Fibroblast of lung (primary cell): ENCODE data around the gene CMSS1.

Experiments
- EZH2 ChIP-seq: IDR thresholded peaks from 2 replicates; pipeline ENCODE4 v1.5.1; 2012; ENCODE audit warnings: low read length, control low read depth, mild to moderate bottlenecking; ENCODE audit errors: missing control alignments
- TF ChIP-seq, protein P1 (sequence below), 2 donors: IDR thresholded peaks in 1 of 2; conservative IDR thresholded peaks in 1 of 2; 1 replicate in 1 of 2; 2 replicates in 1 of 2; pipeline ENCODE4 v1.5.1; 2011 to 2012; ENCODE audit warnings: low read length in 2 of 2, control low read depth in 1 of 2, inconsistent platforms in 1 of 2, low read depth in 1 of 2, mild to moderate bottlenecking in 1 of 2

- TF ChIP-seq, protein P1, sequence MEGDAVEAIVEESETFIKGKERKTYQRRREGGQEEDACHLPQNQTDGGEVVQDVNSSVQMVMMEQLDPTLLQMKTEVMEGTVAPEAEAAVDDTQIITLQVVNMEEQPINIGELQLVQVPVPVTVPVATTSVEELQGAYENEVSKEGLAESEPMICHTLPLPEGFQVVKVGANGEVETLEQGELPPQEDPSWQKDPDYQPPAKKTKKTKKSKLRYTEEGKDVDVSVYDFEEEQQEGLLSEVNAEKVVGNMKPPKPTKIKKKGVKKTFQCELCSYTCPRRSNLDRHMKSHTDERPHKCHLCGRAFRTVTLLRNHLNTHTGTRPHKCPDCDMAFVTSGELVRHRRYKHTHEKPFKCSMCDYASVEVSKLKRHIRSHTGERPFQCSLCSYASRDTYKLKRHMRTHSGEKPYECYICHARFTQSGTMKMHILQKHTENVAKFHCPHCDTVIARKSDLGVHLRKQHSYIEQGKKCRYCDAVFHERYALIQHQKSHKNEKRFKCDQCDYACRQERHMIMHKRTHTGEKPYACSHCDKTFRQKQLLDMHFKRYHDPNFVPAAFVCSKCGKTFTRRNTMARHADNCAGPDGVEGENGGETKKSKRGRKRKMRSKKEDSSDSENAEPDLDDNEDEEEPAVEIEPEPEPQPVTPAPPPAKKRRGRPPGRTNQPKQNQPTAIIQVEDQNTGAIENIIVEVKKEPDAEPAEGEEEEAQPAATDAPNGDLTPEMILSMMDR (conservative IDR thresholded peaks at IDR 0.05 in 1 of 2, IDR thresholded peaks at IDR 0.05 in 1 of 2; ENCODE audit: low read depth in 1 of 2, low read length in 2 of 2): no peak
- TF ChIP-seq EZH2: no peak
Observed at GRCh38 chr3:100075851-100076730, 258.4 kb downstream of the CMSS1 start.
